MM.1S (cell line): ENCODE measurements around the gene HIVEP2.

Experiments
- DNase-seq: peaks from one replicate; pipeline ENCODE4 v3.0.0-alpha.2; 2015
- H2AFZ ChIP-seq: fragments of 300-600 bp; sonication (generic); 2 replicates; pipeline ENCODE4 v1.6.0; 2016; ENCODE audit warnings: antibody characterized with exemption, low read length
- H3F3A ChIP-seq: fragments of 300-600 bp; sonication (generic); 2 replicates; pipeline ENCODE4 v1.6.1; 2016; ENCODE audit warnings: mild to moderate bottlenecking, antibody characterized with exemption, low read length, moderate library complexity, mixed read lengths; ENCODE audit not compliant: insufficient read depth
- H3K27ac ChIP-seq: fragments of 300-600 bp; sonication (generic); 2 replicates; pipeline ENCODE4 v1.5.1; 2016; ENCODE audit warnings: mild to moderate bottlenecking, low read length
- H3K27me3 ChIP-seq: fragments of 300-600 bp; sonication (generic); replicated peaks from 2 replicates; pipeline ENCODE4 v1.6.0; 2016; ENCODE audit warnings: low read length; ENCODE audit not compliant: insufficient read depth
- H3K36me3 ChIP-seq: fragments of 300-600 bp; sonication (generic); replicated peaks from 2 replicates; pipeline ENCODE4 v1.6.1; 2016; ENCODE audit warnings: mild to moderate bottlenecking, low read length, mixed read lengths; ENCODE audit not compliant: insufficient read depth
- H3K4me1 ChIP-seq: fragments of 300-600 bp; sonication (generic); 2 replicates; pipeline ENCODE4 v1.6.1; 2016; ENCODE audit warnings: low read length, mixed read lengths
- H3K4me2 ChIP-seq: fragments of 300-600 bp; sonication (generic); 2 replicates; pipeline ENCODE4 v1.6.0; 2016; ENCODE audit warnings: low read depth, low read length
- H3K4me3 ChIP-seq: fragments of 300-600 bp; sonication (generic); 2 replicates; pipeline ENCODE4 v1.5.1; 2016; ENCODE audit warnings: low read length, mixed read lengths
- H3K79me2 ChIP-seq: fragments of 300-600 bp; sonication (generic); 2 replicates; pipeline ENCODE4 v1.6.1; 2016; ENCODE audit warnings: mixed run types, low read length, mixed read lengths
- H3K9ac ChIP-seq: fragments of 300-600 bp; sonication (generic); 2 replicates; pipeline ENCODE4 v1.6.1; 2016; ENCODE audit warnings: low read length, mixed read lengths
- H3K9me2 ChIP-seq: fragments of 300-600 bp; sonication (generic); replicated peaks from 2 replicates; pipeline ENCODE4 v1.6.1; 2016; ENCODE audit warnings: mild to moderate bottlenecking, low read length, mixed read lengths; ENCODE audit not compliant: insufficient read depth
- H3K9me3 ChIP-seq: fragments of 300-600 bp; sonication (generic); replicated peaks from 2 replicates; pipeline ENCODE4 v1.6.1; 2016; ENCODE audit warnings: mild to moderate bottlenecking, low read length, mixed read lengths; ENCODE audit not compliant: insufficient read depth
- H4K20me1 ChIP-seq: fragments of 300-600 bp; sonication (generic); 2 replicates; pipeline ENCODE4 v1.6.1; 2016; ENCODE audit warnings: mild to moderate bottlenecking, low read length, moderate library complexity, mixed read lengths; ENCODE audit not compliant: insufficient read depth
- CTCF ChIP-seq: fragments of 300-600 bp; sonication (generic); IDR thresholded peaks from 2 replicates; pipeline ENCODE4 v1.5.1; 2016; ENCODE audit warnings: antibody characterized with exemption, low read length, mixed read lengths
- EZH2 ChIP-seq: fragments of 300-600 bp; sonication (generic); optimal IDR thresholded peaks from 2 replicates; pipeline ENCODE3; 2017; ENCODE audit warnings: low read depth, mild to moderate bottlenecking, antibody characterized with exemption, low read length, mixed read lengths
- EZH2phosphoT487 ChIP-seq: fragments of 300-600 bp; sonication (generic); IDR thresholded peaks from 2 replicates; pipeline ENCODE4 v1.6.1; 2018; ENCODE audit warnings: antibody characterized with exemption, low read length

Gene HIVEP2

GRCh38 chr6:142893088-142893487 is 51.9 kb downstream of the HIVEP2 start:
- H4K20me1 ChIP-seq = no peaks in the 10 kb centered on the region
- H3K79me2 ChIP-seq = no peaks in the 10 kb centered on the region
- H3K4me2 ChIP-seq = no peak overlapping the region
- no peak overlapping the region for H3K4me3 ChIP-seq
- H3F3A ChIP-seq = no peaks in the 10 kb centered on the region
- no peaks in the 10 kb centered on the region for H3K36me3 ChIP-seq
- H3K27ac ChIP-seq = no peak overlapping the region
- H3K27me3 ChIP-seq = no peaks in the 10 kb centered on the region
- no peaks in the 10 kb centered on the region for H3K9me2 ChIP-seq
- no peak overlapping the region for H3K9ac ChIP-seq
- H2AFZ ChIP-seq = no peak overlapping the region
- H3K9me3 ChIP-seq = no peaks in the 10 kb centered on the region
- no peak for DNase-seq
- H3K4me1 ChIP-seq = 0 out of 2 replicates have a peak, but pooled peaks cover under 1% of the 10 kb centered on the region
- TF ChIP-seq CTCF (no peak), EZH2 (no peak), EZH2phosphoT487 (no peak)

DNA sequence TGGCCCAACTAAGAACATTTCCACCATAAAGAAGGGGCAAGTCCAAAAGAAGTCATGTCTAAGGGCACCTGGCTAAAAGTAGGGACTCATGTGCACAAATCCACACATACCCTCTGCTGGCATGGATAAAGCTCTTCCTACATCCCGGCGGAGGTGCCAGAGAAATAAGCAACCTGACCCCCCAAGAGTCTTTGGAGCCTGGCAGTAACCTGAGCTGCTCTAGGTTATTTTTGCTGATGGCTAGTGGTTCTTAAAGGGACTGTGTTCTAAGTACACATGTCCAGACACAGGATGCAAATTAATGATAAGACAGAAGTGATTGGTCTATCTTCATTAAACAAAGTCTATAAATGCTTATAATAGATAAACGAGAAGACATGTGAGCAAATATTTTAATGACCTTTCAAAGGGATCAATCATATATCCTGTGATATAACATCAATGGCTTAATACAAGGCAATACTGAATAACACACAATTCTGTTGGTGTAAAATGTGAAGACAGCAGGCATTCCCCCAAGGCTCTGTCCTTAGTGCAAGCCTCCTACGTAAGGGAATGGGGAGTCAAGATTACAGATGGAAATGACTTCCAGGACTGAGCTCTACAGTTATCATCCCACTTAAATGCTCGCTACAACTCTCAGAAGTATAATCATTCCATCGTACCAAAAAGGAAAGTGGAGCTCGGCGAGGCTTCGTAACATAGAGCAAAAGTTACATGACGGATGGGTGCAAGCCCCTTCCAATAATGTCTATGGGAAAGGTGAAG is 52.5 kb downstream of the HIVEP2 start:
- Histone ChIP-seq H3K36me3 (no peaks in the 10 kb centered on the region), H3K4me2 (no peak overlapping the region), H3K9ac (no peak overlapping the region), H3K4me1 (0 out of 2 replicates have a peak, but pooled peaks cover 6% of the 10 kb centered on the region), H3K9me2 (no peaks in the 10 kb centered on the region), H2AFZ (no peak overlapping the region), H3K27ac (no peak overlapping the region), H3K9me3 (no peaks in the 10 kb centered on the region), H3K27me3 (no peaks in the 10 kb centered on the region), H3K4me3 (no peak overlapping the region), H3K79me2 (no peaks in the 10 kb centered on the region), H4K20me1 (no peaks in the 10 kb centered on the region), H3F3A (no peaks in the 10 kb centered on the region; the same call in 1 of the 2 replicates)
- TF ChIP-seq EZH2phosphoT487 = no peak
- TF ChIP-seq EZH2 = no peak
- TF ChIP-seq CTCF = no peak
- DNase-seq = no peak

- Histone ChIP-seq H3K9me2 (no peaks in the 10 kb centered on the region), H3K27me3 (no peaks in the 10 kb centered on the region), H3K9me3 (no peaks in the 10 kb centered on the region), H3K4me1 (peaks cover 12% of the 10 kb centered on the region), H3K4me2 (no peak overlapping the region), H3K79me2 (no peaks in the 10 kb centered on the region), H3K4me3 (no peak overlapping the region), H3K9ac (no peak overlapping the region), H3K27ac (no peak overlapping the region), H2AFZ (no peak overlapping the region), H3F3A (peaks cover 5% of the 10 kb centered on the region; the same call in 1 of the 2 replicates), H4K20me1 (no peaks in the 10 kb centered on the region), H3K36me3 (no peaks in the 10 kb centered on the region)
- no peak for DNase-seq
- TF ChIP-seq EZH2phosphoT487 (no peak), EZH2 (no peak), CTCF (no peak)
These were observed 53.5 kb downstream of the HIVEP2 start for GRCh38 chr6:142891454-142891853.
